PFSK-1 (cell line): Measurements from ENCODE around the gene EGFLAM.

Source experiments
- FOXP2 ChIP-seq: optimal IDR thresholded peaks from 2 replicates; pipeline ENCODE3; 2011; ENCODE audit warnings: borderline replicate concordance, control low read depth, inconsistent platforms; ENCODE audit not compliant: insufficient read depth; ENCODE audit errors: extremely low read length, extremely low read depth
- POLR2AphosphoS5 ChIP-seq: IDR thresholded peaks from 2 replicates; pipeline ENCODE4 v1.6.1; 2012; ENCODE audit warnings: low read depth, mild to moderate bottlenecking, control low read depth, low read length, moderate library complexity
- REST ChIP-seq, 2 experiments: IDR thresholded peaks; 2 replicates each; pipeline versions ENCODE4 v1.6.1 to v1.8.0; 2011 to 2012; ENCODE audit warnings: low read depth in 2 of 2, low read length in 2 of 2, control low read depth in 1 of 2, inconsistent platforms in 1 of 2, mild to moderate bottlenecking in 1 of 2, moderate library complexity in 1 of 2; ENCODE audit not compliant: insufficient read depth in 1 of 2
- SIN3A ChIP-seq: IDR thresholded peaks from 2 replicates; pipeline ENCODE4 v1.6.1; 2012; ENCODE audit warnings: mild to moderate bottlenecking, low read length, moderate library complexity, borderline replicate concordance; ENCODE audit not compliant: insufficient read depth
- TAF1 ChIP-seq: IDR thresholded peaks from 2 replicates; pipeline ENCODE4 v1.6.1; 2012; ENCODE audit warnings: low read length, control low read depth, borderline replicate concordance; ENCODE audit not compliant: insufficient read depth

Gene EGFLAM

GRCh38 chr5:38455796-38456330 is 197.5 kb downstream of the EGFLAM start:
- TF ChIP-seq REST (IDR thresholded peaks at IDR 0.05; ENCODE audit: insufficient read depth in 1 of 2, low read depth in 2 of 2, low read length in 2 of 2) = no peak
- no peak for TF ChIP-seq POLR2AphosphoS5
- TF ChIP-seq TAF1 = no peak
- no peak for TF ChIP-seq FOXP2
- no peak for TF ChIP-seq SIN3A

- no peak for TF ChIP-seq FOXP2
- TF ChIP-seq SIN3A = no peak
- TF ChIP-seq REST (IDR thresholded peaks at IDR 0.05; ENCODE audit: insufficient read depth in 1 of 2, low read depth in 2 of 2, low read length in 2 of 2) = no peak
- no peak for TF ChIP-seq POLR2AphosphoS5
- no peak for TF ChIP-seq TAF1
Measured at GRCh38 chr5:38456657-38457399, 198.5 kb downstream of the EGFLAM start.

GRCh38 chr5:38458174-38458573 is 199.8 kb downstream of the EGFLAM start:
- TF ChIP-seq REST (IDR thresholded peaks at IDR 0.05; ENCODE audit: insufficient read depth in 1 of 2, low read depth in 2 of 2, low read length in 2 of 2) = no peak
- no peak for TF ChIP-seq POLR2AphosphoS5
- no peak for TF ChIP-seq SIN3A
- TF ChIP-seq FOXP2 = no peak
- TF ChIP-seq TAF1 = no peak

GRCh38 chr5:38462976-38463633 is 204.7 kb downstream of the EGFLAM start:
- TF ChIP-seq FOXP2 (no peak), REST (IDR thresholded peaks at IDR 0.05; ENCODE audit: insufficient read depth in 1 of 2, low read depth in 2 of 2, low read length in 2 of 2) (no peak), POLR2AphosphoS5 (no peak), TAF1 (no peak)
